Psoas muscle (tissue), 8 donors: ENCODE data around the gene TCF7L2. TPM values are rescaled to one million over a fixed set of nuclear protein-coding genes. Genes with fewer than 3 reads are reported as not detected.

Experiments used
- ATAC-seq, 4 donors: fragments of 200-7000 bp; cut with Tn5 transposase; one replicate each; pipeline ENCODE4 v1.9.1; 2020; ENCODE audit warnings: moderate library complexity in 3 of 4, mild to moderate bottlenecking in 2 of 4
- DNase-seq, 2 donors: peaks; one replicate each; pipeline ENCODE4 v3.0.0-alpha.2; 2020
- H3K27ac ChIP-seq: fragments of 200-600 bp; one replicate; pipeline ENCODE4 v1.8.0; 2022
- H3K27me3 ChIP-seq, 3 donors: fragments of 200-600 bp in 1 of 3; one replicate each; pipeline versions ENCODE4 v1.6.1 to v1.8.0; 2013 to 2022; ENCODE audit warnings: low read length in 2 of 3, mild to moderate bottlenecking in 2 of 3, moderate library complexity in 1 of 3; ENCODE audit not compliant: insufficient read depth in 3 of 3
- H3K36me3 ChIP-seq, 2 donors: fragments of 200-600 bp in 1 of 2; one replicate each; pipeline versions ENCODE4 v1.6.1 to v1.8.0; 2013 to 2022; ENCODE audit warnings: low read depth in 1 of 2, mild to moderate bottlenecking in 1 of 2, moderate library complexity in 1 of 2; ENCODE audit not compliant: insufficient read depth in 1 of 2
- H3K4me1 ChIP-seq: fragments of 200-600 bp; one replicate; pipeline ENCODE4 v1.8.0; 2022
- H3K4me3 ChIP-seq: fragments of 200-600 bp; one replicate; pipeline ENCODE4 v1.8.0; 2022; ENCODE audit warnings: mild to moderate bottlenecking
- H3K9me3 ChIP-seq: fragments of 200-600 bp; one replicate; pipeline ENCODE4 v1.8.0; 2022
- WGBS, 3 donors: extraction: QIAGEN DNeasy Blood & Tissue Kit; methylation state at CpG; one replicate each; pipeline versions ENCODE4 v1.1.6 to v1.1.7; 2013; 5-methylcytosine and 5-hydroxymethylcytosine counted together
- intact Hi-C, 2 donors: fragments of 100-400 bp; cut with DNase I; formaldehyde crosslinking; loops; one replicate each; pipeline versions ENCODE4 v1.11.0 to v1.14.2; 2022
- polyA plus RNA-seq, 3 donors: library from polyadenylated mRNA; stranded (reverse); fragments of 200-250 nt; gene quantifications; one replicate each; pipeline ENCODE4 v1.2.3, GENCODE V29; 2013
- total RNA-seq, 4 donors: library from RNA; stranded (reverse); fragmentation: NEBNext Ultra II Directional in 2 of 4; extraction: Animal tissue kit (Norgen Biotek cat#: 25700) in 2 of 4; gene quantifications; one replicate each; pipeline versions ENCODE4 v1.2.1 to v1.2.4, GENCODE V29; 2021 to 2023
- TF ChIP-seq, protein P1 (sequence below): fragments of 200-600 bp; IDR thresholded peaks from one replicate; pipeline ENCODE4 v1.8.0; 2022; ENCODE audit warnings: antibody characterized with exemption
- donor health status: healthy with polysubstance abuse.
- donor health status: DM: no; HTN: no; CAD: no; lungs with moderate emphysema.
- donor health status: Bipolar disorder and iron deficiency.
- donor health status: healthy.
- donor health status: DM: yes; HTN: yes; CAD: no.
- donor health status: DM: no; HTN: no; CAD: no.
- donor health status: DM: no; HTN: no; CAD: no.
- donor health status: DM: yes; HTN: yes; CAD: no.

Gene TCF7L2
- total and polyA plus RNA-seq, 7 donors: 1.8 to 8.5 (median 4.3) TPM

GRCh38 chr10:113058523-113059370, 108.7 kb downstream of the TCF7L2 start:
- no peak for DNase-seq
- Histone ChIP-seq H3K36me3 (no peaks in the 10 kb centered on the region), H3K4me3 (no peak overlapping the region), H3K27me3 (no peaks in the 10 kb centered on the region), H3K27ac (no peak overlapping the region), H3K9me3 (no peaks in the 10 kb centered on the region), H3K4me1 (peaks cover 22% of the 10 kb centered on the region)
- intact Hi-C loops: loop anchor here in 1 of 2 donors (10.0 kb wide), 1 partner anchor 104 kb away; the partner anchor contains the start of gene TCF7L2
- WGBS, 3 donors: 49 to 60% (median 58%) methylated on average over 19 of the region's 19 CpGs
- TF ChIP-seq, protein P1, sequence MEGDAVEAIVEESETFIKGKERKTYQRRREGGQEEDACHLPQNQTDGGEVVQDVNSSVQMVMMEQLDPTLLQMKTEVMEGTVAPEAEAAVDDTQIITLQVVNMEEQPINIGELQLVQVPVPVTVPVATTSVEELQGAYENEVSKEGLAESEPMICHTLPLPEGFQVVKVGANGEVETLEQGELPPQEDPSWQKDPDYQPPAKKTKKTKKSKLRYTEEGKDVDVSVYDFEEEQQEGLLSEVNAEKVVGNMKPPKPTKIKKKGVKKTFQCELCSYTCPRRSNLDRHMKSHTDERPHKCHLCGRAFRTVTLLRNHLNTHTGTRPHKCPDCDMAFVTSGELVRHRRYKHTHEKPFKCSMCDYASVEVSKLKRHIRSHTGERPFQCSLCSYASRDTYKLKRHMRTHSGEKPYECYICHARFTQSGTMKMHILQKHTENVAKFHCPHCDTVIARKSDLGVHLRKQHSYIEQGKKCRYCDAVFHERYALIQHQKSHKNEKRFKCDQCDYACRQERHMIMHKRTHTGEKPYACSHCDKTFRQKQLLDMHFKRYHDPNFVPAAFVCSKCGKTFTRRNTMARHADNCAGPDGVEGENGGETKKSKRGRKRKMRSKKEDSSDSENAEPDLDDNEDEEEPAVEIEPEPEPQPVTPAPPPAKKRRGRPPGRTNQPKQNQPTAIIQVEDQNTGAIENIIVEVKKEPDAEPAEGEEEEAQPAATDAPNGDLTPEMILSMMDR: no peak
- peak in 2 of 4 donors; percentile 30 to 39 for ATAC-seq

DNA sequence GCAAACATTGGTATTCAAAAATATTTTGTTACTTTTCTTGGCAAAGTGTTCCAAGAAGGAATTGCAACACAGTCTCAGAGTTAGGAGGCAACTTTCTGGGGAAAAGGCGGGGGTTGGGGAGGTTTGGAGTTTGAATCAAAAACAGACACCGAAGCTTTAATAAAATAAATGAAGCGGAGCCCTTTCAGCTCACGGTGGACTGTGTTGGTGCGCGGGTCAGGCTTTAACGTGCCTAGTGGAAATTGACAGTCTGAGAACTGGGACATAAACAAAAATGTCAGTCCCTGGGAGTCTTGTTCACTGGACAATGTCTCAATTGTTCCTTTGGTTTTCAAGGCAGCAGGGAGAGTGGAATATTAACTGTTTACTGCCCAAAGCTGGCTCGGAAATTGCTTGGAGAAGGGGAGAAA, 109.3 kb downstream of the TCF7L2 start:
- H3K4me1 ChIP-seq: peaks cover 22% of the 10 kb centered on the region
- H3K27me3 ChIP-seq: no peaks in the 10 kb centered on the region
- TF ChIP-seq, protein P1: no peak
- WGBS, 3 donors: 36 to 40% (median 40%) methylated on average over 8 of the region's 8 CpGs
- intact Hi-C loops: loop anchor here in 1 of 2 donors (10.0 kb wide), 1 partner anchor 105 kb away; the partner anchor contains the start of gene TCF7L2
- H3K4me3 ChIP-seq: peak overlapping the region; percentile 49
- no peak overlapping the region for H3K27ac ChIP-seq
- ATAC-seq (peak in 1 of 4 donors; percentile 40), DNase-seq (no peak)
- no peaks in the 10 kb centered on the region for H3K36me3 ChIP-seq
- H3K9me3 ChIP-seq: no peaks in the 10 kb centered on the region

GRCh38 chr10:113060201-113061053, 110.4 kb downstream of the TCF7L2 start:
- WGBS, 3 donors: 23 to 37% (median 35%) methylated on average over 15 of the region's 15 CpGs
- Histone ChIP-seq H3K4me1 (peaks cover 22% of the 10 kb centered on the region), H3K27ac (peak overlapping the region; percentile 62), H3K9me3 (no peaks in the 10 kb centered on the region), H3K4me3 (peak overlapping the region; percentile 49), H3K27me3 (no peaks in the 10 kb centered on the region), H3K36me3 (no peaks in the 10 kb centered on the region)
- intact Hi-C loops: no loop called here
- DNase-seq: peak; percentile 64 to 74
- peak in 3 of 4 donors; percentile 70 to 73 (median 70) for ATAC-seq
- TF ChIP-seq, protein P1: no peak

DNA sequence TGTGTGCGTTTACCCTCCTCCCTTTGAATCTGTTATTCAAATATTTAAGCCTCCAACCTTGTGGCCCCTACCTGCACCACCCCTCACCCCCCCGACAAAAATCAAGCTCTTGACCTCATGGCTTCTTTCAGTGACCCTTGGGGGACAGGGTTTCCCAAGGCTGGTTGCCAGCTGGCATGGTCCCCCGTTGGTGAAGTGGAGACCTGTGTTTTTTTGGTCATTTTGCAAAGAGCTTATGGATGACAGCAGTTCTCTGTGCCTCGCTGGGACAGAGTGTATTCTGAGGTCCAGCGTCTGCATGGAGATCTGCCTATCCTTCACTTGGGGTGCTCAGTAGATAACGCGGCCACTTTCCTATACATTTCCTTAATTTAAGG, 111.0 kb downstream of the TCF7L2 start:
- H3K9me3 ChIP-seq: no peaks in the 10 kb centered on the region
- intact Hi-C loops: no loop called here
- TF ChIP-seq, protein P1: no peak
- ATAC-seq (no peak), DNase-seq (no peak)
- no peaks in the 10 kb centered on the region for H3K27me3 ChIP-seq
- peak overlapping the region; percentile 62 for H3K27ac ChIP-seq
- peaks cover 22% of the 10 kb centered on the region for H3K4me1 ChIP-seq
- H3K36me3 ChIP-seq: no peaks in the 10 kb centered on the region
- H3K4me3 ChIP-seq: peak overlapping the region; percentile 49
- 60 to 76% (median 60%) methylated on average over 7 of the region's 7 CpGs for WGBS, 3 donors
